ENCODE data around the gene DISP2.

DNA sequence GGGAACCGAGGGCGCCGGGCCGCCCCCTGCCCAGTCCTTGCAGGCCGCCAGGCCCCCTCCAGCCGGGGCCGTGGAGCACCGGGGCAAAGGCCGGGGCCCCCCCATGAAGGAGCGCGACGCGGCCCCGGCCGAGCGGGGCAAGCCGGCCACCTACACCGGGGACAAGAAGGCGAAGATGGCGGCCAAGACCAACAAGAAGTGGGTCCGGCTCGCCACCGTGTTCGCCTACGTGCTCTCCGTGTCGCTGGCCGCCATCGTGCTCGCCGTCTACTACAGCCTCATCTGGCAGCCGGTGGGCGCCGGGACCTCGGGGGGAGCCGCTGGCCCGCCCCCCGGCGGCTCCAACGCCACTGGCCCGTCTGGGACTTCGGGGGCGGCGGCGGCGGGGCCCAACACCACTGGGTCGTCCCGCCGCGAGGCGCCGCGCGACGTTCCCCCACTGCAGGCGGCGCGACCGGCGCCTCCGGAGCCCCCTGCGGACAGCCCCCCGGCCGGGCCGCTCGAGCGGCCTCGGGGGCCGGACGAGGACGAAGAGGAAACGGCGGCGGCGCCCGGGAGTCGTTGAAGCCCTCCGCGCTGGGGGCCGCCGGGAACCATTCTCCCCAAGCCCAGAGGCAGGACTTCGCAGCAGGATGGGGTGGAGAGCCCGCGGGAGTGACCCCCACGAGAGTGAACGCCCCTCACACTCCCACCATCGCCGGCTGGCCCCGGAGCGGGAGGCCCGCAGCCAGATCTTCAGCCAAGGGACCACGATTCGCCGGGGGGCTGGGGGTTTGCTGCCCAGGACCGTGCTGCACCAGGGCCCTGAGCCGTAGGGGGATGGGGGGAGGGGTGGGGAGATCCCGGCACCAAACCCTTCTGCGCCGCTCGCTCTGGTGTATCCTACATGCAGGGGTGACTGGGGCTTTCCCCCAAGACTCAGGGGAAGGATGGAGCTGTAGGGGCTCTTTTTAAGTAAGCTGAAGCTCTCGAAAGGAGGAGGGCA, 33.8 kb upstream of the DISP2 start:
- TF ChIP-seq, protein P1, sequence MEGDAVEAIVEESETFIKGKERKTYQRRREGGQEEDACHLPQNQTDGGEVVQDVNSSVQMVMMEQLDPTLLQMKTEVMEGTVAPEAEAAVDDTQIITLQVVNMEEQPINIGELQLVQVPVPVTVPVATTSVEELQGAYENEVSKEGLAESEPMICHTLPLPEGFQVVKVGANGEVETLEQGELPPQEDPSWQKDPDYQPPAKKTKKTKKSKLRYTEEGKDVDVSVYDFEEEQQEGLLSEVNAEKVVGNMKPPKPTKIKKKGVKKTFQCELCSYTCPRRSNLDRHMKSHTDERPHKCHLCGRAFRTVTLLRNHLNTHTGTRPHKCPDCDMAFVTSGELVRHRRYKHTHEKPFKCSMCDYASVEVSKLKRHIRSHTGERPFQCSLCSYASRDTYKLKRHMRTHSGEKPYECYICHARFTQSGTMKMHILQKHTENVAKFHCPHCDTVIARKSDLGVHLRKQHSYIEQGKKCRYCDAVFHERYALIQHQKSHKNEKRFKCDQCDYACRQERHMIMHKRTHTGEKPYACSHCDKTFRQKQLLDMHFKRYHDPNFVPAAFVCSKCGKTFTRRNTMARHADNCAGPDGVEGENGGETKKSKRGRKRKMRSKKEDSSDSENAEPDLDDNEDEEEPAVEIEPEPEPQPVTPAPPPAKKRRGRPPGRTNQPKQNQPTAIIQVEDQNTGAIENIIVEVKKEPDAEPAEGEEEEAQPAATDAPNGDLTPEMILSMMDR (IDR thresholded peaks at IDR 0.05) = no peak
- TF ChIP-seq POLR2A (IDR thresholded peaks at IDR 0.05) (no peak), POLR2AphosphoS5 (IDR thresholded peaks at IDR 0.05) (no peak), EP300 (IDR thresholded peaks at IDR 0.05) (no peak)
